Right lobe of liver (tissue), 6 donors: ENCODE measurements around the gene LRSAM1. TPM values are rescaled to one million over a fixed set of nuclear protein-coding genes. Genes with fewer than 3 reads are reported as not detected.

ENCODE experiments used
- ATAC-seq, 4 donors: fragments of 200-7000 bp; cut with Tn5 transposase; one replicate each; pipeline ENCODE4 v1.9.1; 2020; ENCODE audit warnings: mild to moderate bottlenecking in 4 of 4, moderate library complexity in 4 of 4
- DNase-seq, 3 donors: peaks; one replicate each; pipeline ENCODE4 v3.0.0-alpha.2; 2020
- H3K27ac ChIP-seq, 3 donors: fragments of 200-600 bp; one replicate each; pipeline ENCODE4 v1.8.0; 2022
- H3K27me3 ChIP-seq, 2 donors: fragments of 200-600 bp; one replicate each; pipeline ENCODE4 v1.8.0; 2022
- H3K36me3 ChIP-seq, 4 donors: fragments of 200-600 bp; sonication (generic) in 1 of 4; one replicate each; pipeline versions ENCODE4 v1.5.1 to v1.8.0; 2017 to 2022; ENCODE audit warnings: control low read depth in 1 of 4
- H3K4me1 ChIP-seq, 4 donors: fragments of 200-600 bp; sonication (generic) in 1 of 4; one replicate each; pipeline versions ENCODE4 v1.5.1 to v1.8.0; 2017 to 2022; ENCODE audit warnings: control low read depth in 1 of 4
- H3K4me3 ChIP-seq, 3 donors: fragments of 200-600 bp; one replicate each; pipeline ENCODE4 v1.8.0; 2022
- H3K9me3 ChIP-seq, 4 donors: fragments of 200-600 bp; sonication (generic) in 1 of 4; one replicate each; pipeline versions ENCODE4 v1.5.1 to v1.8.0; 2017 to 2022; ENCODE audit warnings: control low read depth in 1 of 4
- POLR2A ChIP-seq: fragments of 450-650 bp; IDR thresholded peaks from one replicate; pipeline ENCODE4 v1.6.1; 2017; ENCODE audit warnings: antibody characterized with exemption, mild to moderate bottlenecking
- WGBS: methylation state at CpG from one replicate; pipeline ENCODE4 v1.1.6; 2018; ENCODE audit warnings: low coverage, low lambda C conversion rate; ENCODE audit not compliant: insufficient coverage; ENCODE audit errors: missing lambda C conversion rate; 5-methylcytosine and 5-hydroxymethylcytosine counted together
- intact Hi-C, 2 donors: fragments of 100-400 bp; cut with DNase I; formaldehyde crosslinking; loops; one replicate each; pipeline versions ENCODE4 v1.11.2 to v1.14.1; 2022
- total RNA-seq, 6 experiments: library from RNA; depleted of rRNA in 2 of 6; stranded (reverse); fragments of >200 nt in 2 of 6; fragmentation: NEBNext Ultra II Directional in 3 of 6; extraction: Animal tissue kit (Norgen Biotek cat#: 25700) in 3 of 6; gene quantifications; one replicate each; pipeline versions ENCODE4 v1.1.0 to v1.2.4, GENCODE V29; 2016 to 2023
- TF ChIP-seq, protein P1 (sequence below), 4 donors: fragments of 200-600 bp in 3 of 4; fragments of 450-650 bp in 1 of 4; IDR thresholded peaks; one replicate each; pipeline versions ENCODE4 v1.5.1 to v1.8.0; 2016 to 2022; ENCODE audit warnings: antibody characterized with exemption in 4 of 4, mild to moderate bottlenecking in 2 of 4
- donor health status: DM: no; HTN: yes; CAD: no.
- donor health status: DM: no; HTN: no; CAD: no.
- donor health status: DM: no; HTN: no; CAD: no.
- donor health status: DM: no; HTN: yes; CAD: no.
- donor health status: DM: no; HTN: yes; CAD: no.

The LRSAM1 gene
- total RNA-seq, 6 experiments from 2014 or later: 9.4 to 13.3 (median 12.1) TPM

DNA sequence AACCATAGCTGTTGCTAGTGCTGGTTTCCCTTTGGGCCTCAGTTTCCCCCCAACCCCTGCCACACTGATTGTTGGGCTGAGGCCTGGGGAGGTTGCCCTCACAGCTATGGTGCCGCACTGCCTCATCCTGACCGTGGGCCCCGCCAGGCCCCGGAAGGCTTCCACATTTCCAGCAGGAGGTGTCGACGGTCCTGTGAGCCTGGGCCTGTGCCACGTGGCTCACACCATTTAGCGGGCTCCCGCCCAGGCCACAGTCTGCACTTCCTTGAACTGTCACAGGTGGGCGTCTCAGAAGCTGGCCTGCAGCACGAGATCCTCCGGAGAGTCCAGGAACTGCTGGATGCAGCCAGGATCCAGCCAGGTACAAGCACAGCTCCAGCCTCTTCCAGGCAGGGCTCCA, 45.7 kb downstream of the LRSAM1 start:
- WGBS: no CpG with 5 or more reads among the region's 12 CpGs
- Histone ChIP-seq H3K9me3 (no peaks in the 10 kb centered on the region), H3K27ac (no peak overlapping the region), H3K4me1 (no peaks in the 10 kb centered on the region), H3K27me3 (no peaks in the 10 kb centered on the region), H3K4me3 (no peak overlapping the region), H3K36me3 (peaks cover 3 to 39% (median 11%) of the 10 kb centered on the region in 4 donors)
- ATAC-seq (no peak), DNase-seq (no peak)
- intact Hi-C loops: no loop called here
- TF ChIP-seq, protein P1, sequence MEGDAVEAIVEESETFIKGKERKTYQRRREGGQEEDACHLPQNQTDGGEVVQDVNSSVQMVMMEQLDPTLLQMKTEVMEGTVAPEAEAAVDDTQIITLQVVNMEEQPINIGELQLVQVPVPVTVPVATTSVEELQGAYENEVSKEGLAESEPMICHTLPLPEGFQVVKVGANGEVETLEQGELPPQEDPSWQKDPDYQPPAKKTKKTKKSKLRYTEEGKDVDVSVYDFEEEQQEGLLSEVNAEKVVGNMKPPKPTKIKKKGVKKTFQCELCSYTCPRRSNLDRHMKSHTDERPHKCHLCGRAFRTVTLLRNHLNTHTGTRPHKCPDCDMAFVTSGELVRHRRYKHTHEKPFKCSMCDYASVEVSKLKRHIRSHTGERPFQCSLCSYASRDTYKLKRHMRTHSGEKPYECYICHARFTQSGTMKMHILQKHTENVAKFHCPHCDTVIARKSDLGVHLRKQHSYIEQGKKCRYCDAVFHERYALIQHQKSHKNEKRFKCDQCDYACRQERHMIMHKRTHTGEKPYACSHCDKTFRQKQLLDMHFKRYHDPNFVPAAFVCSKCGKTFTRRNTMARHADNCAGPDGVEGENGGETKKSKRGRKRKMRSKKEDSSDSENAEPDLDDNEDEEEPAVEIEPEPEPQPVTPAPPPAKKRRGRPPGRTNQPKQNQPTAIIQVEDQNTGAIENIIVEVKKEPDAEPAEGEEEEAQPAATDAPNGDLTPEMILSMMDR (IDR thresholded peaks at IDR 0.05): no peak
- TF ChIP-seq POLR2A: no peak

DNA sequence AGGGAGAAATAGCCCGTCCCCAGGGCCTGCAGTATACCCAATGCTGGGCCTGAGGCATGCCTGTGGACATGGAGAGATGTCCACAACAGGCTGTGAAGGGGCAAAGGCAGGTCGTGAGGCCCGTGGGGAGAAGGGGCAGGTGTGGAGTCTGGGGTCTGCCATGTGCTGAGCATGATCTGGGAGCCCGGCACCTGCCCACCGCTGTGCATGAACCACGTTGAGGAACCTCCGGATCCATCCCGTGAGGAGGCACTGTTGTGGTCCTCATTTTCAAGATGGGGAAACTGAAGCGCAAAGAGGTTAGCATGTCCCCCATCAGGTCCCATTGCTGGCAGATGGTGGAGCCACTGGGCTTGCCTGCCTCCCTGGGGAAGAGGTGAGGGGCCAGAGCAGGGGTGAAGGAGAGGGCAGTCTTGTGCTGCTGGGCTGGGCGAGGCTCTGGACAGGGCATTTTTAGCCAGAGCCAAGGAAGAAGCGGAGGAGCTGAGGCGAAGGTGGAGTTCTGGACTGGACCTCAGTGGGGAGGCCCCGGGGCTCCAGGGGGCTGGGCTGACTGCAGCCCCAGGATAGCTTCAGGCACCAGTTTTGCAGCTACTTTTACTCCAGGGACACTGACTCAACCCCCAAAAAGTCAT, 46.5 kb downstream of the LRSAM1 start:
- H3K36me3 ChIP-seq: peaks cover 3 to 37% (median 11%) of the 10 kb centered on the region in 4 donors
- WGBS: 100% methylated on average over 3 of the region's 13 CpGs
- H3K4me3 ChIP-seq: no peak overlapping the region
- intact Hi-C loops: no loop called here
- H3K27ac ChIP-seq: no peak overlapping the region
- DNase-seq (no peak), ATAC-seq (no peak)
- no peaks in the 10 kb centered on the region for H3K9me3 ChIP-seq
- no peak for TF ChIP-seq POLR2A
- TF ChIP-seq, protein P1 (IDR thresholded peaks at IDR 0.05): no peak
- H3K27me3 ChIP-seq: no peaks in the 10 kb centered on the region
- H3K4me1 ChIP-seq: no peaks in the 10 kb centered on the region

DNA sequence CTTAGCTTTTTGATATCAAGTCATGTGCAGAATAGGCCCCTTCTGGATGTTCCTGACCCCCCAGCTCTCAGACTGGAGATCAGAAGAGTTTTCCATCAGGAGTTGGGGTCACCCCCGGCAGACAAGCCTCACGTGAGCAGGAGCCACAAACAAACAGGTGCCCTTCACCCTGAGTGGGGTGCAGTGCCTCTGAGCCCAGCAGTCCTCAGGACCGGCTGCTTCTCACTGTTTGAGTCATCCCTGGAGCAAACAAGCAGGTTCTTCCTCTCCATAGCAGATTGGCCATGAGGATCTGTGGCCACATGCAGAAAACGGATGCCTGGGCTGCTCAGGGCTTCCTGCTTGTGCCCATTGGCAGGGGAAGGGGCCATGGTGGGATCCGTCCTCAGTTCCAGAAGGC, 47.0 kb downstream of the LRSAM1 start:
- no peak for DNase-seq
- no peaks in the 10 kb centered on the region for H3K9me3 ChIP-seq
- no peaks in the 10 kb centered on the region for H3K4me1 ChIP-seq
- TF ChIP-seq, protein P1 (IDR thresholded peaks at IDR 0.05): no peak
- no peak for TF ChIP-seq POLR2A
- 100% methylated on average over 2 of the region's 5 CpGs for WGBS
- H3K36me3 ChIP-seq: peaks cover 3 to 32% (median 10%) of the 10 kb centered on the region in 4 donors
- intact Hi-C loops: no loop called here
- no peak overlapping the region for H3K27ac ChIP-seq
- no peak for ATAC-seq
- no peaks in the 10 kb centered on the region for H3K27me3 ChIP-seq
- H3K4me3 ChIP-seq: no peak overlapping the region

DNA sequence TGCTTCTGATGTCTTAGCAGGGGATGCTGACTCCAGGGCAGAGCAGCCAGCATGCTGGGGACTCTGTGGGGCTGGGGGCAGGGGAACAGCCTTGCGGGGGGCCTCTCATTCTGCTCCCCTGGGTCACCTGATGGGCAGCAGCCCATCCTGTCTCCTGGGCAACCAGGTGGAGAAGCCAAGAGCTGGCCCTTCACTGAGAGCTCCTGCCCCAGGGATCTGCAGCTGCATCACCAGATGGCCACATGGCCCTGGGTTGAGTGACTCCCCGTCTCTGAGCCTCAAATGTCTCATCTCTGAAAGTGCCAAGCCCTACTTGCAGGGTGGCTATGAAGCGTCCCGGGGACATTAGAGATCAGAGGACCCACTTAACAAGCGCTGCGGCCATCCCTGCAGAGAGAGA, 49.1 kb downstream of the LRSAM1 start:
- Histone ChIP-seq H3K4me3 (no peak overlapping the region), H3K27ac (no peak overlapping the region), H3K4me1 (no peaks in the 10 kb centered on the region), H3K36me3 (peaks cover 3 to 20% (median 8%) of the 10 kb centered on the region in 4 donors), H3K27me3 (no peaks in the 10 kb centered on the region), H3K9me3 (no peaks in the 10 kb centered on the region)
- TF ChIP-seq POLR2A: no peak
- TF ChIP-seq, protein P1 (IDR thresholded peaks at IDR 0.05): no peak
- DNase-seq (no peak), ATAC-seq (no peak)
- 57% methylated on average over 1 of the region's 6 CpGs for WGBS
- intact Hi-C loops: loop anchor here (10.0 kb wide), 3 partner anchors 224 to 424 kb away; no protein-coding TSS in a partner anchor
